ENCODE data around the gene RASAL1.

RASAL1 gene

DNA sequence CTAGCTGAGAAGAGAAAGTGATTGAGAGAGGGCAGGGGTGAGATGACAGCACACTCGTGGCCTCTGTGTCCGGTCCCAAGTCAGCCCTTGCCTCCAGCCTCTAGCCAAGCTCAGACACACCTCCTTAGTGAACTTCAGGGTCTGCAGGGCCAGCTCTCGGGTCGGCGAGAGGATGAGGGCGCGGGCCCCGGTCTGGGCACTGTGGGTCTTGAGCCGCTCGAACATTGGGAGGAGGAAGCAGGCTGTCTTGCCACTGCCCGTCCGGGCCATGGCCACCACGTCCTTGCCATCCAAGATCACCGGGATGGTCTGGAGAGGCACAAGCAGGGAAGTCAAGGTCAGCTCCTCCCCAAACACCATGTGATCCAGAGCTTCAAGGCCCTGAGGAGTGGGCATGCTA, 43.5 kb upstream of the RASAL1 start:
- no peak for DNase-seq (ENCODE audit: low spot score)
- TF ChIP-seq, protein P1, sequence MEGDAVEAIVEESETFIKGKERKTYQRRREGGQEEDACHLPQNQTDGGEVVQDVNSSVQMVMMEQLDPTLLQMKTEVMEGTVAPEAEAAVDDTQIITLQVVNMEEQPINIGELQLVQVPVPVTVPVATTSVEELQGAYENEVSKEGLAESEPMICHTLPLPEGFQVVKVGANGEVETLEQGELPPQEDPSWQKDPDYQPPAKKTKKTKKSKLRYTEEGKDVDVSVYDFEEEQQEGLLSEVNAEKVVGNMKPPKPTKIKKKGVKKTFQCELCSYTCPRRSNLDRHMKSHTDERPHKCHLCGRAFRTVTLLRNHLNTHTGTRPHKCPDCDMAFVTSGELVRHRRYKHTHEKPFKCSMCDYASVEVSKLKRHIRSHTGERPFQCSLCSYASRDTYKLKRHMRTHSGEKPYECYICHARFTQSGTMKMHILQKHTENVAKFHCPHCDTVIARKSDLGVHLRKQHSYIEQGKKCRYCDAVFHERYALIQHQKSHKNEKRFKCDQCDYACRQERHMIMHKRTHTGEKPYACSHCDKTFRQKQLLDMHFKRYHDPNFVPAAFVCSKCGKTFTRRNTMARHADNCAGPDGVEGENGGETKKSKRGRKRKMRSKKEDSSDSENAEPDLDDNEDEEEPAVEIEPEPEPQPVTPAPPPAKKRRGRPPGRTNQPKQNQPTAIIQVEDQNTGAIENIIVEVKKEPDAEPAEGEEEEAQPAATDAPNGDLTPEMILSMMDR (IDR thresholded peaks at IDR 0.05; ENCODE audit: extremely low read depth, missing control alignments) = no peak

DNA sequence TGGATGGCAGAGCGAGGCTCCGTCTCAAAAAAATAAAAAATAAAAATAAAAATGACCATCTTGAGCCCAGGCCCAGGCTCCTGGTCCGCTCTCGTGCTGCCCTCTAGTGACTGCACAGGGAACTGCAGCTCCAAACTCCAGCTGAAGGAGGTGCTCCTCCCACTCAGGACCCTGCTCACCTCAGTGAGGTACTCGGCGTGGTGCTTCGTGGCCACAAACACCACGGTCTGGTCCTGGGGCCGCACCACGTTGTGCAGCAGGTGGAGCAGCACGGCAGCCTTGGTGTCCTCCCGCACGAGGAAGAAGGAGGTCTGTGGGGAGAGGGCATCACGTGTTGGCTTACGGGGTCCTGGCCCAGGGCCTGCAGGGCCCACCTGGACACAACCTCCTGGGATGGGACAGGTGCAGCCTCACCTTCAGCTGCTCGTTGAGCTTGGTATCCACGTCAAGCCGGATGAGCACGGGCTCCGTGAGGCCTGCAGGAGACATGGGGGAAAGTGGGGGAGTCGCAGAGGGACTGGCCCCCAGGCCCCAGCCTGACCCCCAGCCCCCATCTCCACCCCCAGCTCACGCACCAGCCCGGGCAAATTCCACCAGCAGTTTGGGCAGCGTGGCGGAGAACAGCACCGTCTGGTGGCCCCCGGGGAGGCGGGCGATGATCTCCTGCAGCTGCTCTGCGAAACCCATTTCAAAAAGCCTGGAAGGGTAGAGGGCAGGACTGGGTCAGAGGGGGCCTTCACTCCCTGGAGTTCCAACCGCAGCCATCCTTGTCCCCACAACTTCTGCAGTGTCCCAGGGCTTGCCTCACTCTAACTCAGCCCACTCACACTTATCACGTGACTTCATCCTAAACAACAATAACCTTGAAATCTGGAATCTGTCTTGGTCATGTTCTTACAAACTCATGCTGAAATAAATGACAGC, 39.2 kb upstream of the RASAL1 start:
- TF ChIP-seq, protein P1 (IDR thresholded peaks at IDR 0.05; ENCODE audit: extremely low read depth, missing control alignments) = peak; percentile 98
- DNase-seq (ENCODE audit: low spot score) = peak; percentile 88

DNA sequence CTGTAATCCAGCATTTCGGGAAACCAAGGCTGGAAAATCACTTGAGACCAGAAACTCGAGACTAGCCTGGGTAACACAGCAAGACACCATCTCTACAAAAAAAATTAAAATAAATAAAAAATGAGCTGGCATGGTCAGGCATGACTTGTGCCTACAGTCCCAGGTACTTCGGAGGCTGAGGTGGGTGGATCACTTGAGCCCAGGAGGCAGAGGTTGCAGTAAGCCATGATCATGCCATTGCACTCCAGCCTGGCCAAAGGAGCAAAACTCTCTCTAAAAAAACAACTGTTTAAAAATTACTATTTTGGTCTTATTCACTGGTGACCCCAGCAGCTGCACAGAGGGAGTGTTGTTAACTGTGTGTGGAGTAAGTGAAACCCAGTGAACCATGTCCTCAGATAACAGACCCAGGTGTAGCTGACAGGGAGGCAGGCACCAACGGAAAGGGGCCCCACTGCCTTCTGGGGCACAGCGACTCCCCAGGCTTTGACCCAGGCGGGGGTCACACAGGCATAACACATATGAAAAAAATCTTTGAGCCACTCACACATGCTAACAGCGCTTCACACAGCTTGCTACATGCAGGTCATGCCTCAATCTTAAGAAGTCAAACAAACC, 37.6 kb upstream of the RASAL1 start:
- TF ChIP-seq, protein P1 (IDR thresholded peaks at IDR 0.05; ENCODE audit: extremely low read depth, missing control alignments) = no peak
- DNase-seq (ENCODE audit: low spot score) = peak; percentile 78

DNA sequence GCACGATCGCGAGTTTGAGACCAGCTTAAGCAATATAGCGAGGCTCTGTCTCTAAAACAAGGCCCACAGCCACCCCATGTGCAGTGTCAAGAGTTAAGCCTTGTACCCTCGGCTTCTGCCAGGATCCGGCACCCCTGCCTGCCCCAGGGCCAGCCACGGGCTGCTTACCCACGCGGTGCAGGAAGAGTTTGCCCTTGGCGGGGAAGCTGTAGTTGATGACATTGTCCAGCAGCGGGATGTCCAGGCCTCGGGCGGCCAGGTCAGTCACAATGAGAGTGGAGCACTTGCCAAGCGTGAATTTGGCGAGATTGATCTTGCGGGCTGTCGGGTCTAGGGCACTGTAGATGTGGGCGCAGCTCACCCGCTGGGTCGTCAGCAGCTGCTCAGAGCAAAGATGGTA, 36.6 kb upstream of the RASAL1 start:
- TF ChIP-seq, protein P1 (IDR thresholded peaks at IDR 0.05; ENCODE audit: extremely low read depth, missing control alignments) = no peak
- no peak for DNase-seq (ENCODE audit: low spot score)

DNA sequence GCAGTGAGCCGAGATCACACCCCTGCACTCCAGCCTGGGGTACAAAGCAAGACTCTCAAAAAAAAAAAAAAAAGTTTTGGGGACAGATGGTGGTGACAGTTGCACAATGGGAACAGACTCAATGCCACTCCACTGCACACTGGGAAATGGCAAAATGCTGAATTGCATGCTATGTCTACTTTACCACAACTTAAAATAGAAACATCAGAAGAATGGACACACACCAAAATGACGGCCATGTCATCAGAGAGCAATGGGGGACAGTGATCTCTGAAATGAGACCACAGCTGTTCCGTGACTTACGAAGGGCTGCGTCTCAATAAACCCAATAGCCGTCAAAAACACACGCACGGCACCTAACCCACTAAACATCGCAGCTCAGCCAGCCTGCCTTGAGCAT, 36.0 kb upstream of the RASAL1 start:
- TF ChIP-seq, protein P1 (IDR thresholded peaks at IDR 0.05; ENCODE audit: extremely low read depth, missing control alignments) = no peak
- no peak for DNase-seq (ENCODE audit: low spot score)

DNA sequence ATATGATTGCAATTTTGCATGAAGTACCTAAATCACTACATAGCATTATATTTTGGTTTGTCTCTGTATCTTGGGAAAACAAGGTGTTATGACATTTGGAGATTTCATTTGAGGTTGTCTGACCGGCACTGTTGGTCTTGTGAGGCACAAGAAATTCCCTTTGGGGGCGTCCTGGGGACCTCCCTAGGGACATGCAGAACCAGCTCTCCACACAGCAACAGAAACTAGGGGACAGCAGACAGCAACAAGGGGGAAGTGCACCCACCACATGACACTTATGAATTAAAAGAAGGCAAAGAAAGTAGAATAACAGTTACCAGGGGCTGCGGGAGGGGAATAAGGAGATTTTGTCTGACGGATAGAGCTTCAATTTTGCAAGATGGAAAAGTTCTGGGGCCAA, 35.4 kb upstream of the RASAL1 start:
- TF ChIP-seq, protein P1 (IDR thresholded peaks at IDR 0.05; ENCODE audit: extremely low read depth, missing control alignments) = no peak
- DNase-seq (ENCODE audit: low spot score) = no peak

DNA sequence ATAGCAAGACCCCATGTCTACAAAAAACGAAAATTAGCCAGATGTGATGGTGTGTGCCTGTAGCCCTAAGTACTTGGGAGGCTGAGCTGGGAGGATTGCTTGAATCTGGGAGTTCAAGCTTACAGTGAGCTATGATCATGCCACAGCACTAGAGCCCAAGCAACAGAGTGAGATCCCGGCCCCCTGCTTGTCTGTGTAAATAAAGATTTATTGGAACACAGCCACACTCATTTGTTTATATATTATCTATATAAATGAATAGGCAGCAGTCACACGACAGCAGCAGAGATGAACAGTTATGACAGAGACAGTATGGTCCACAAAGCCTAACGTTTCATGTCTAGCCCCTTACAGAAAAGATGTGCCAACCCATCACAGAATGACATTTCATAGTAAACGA, 34.9 kb upstream of the RASAL1 start:
- no peak for DNase-seq (ENCODE audit: low spot score)
- TF ChIP-seq, protein P1 (IDR thresholded peaks at IDR 0.05; ENCODE audit: extremely low read depth, missing control alignments) = no peak
